ENCODE measurements around the gene OR6C76.
"Not testable (repeated sequence)": the region's sequence is repeated elsewhere in the genome, so short reads cannot be mapped to it uniquely, and the experiment has no call there.

GRCh38 chr12:55412138-55412537 is 13.9 kb upstream of the OR6C76 start:
- TF ChIP-seq EZH2phosphoT487, CTCF, EZH2 (IDR thresholded peaks at IDR 0.05): not testable (repeated sequence)

Data from neural progenitor cell (in vitro differentiated cells).